Naive thymus-derived CD4-positive, alpha-beta T cell (primary cell): Measurements from ENCODE around the gene PSD2. TPM values are rescaled to one million over a fixed set of nuclear protein-coding genes. Genes with fewer than 3 reads are reported as not detected.

Source experiments
- ATAC-seq: fragments of 150-1000 bp; cut with Tn5 transposase; 2 replicates; pipeline ENCODE4 v1.10.0; 2021; ENCODE audit warnings: mild to moderate bottlenecking, moderate library complexity
- CTCF ChIA-PET: fragments of 350-600 bp; sonication (Branson Sonifier 250); formaldehyde crosslinking; loops from one replicate; lab custom pipeline; 2021; ENCODE audit warnings: antibody characterized with exemption; lab: Charles Lee
- POLR2A ChIA-PET: fragments of 350-600 bp; sonication (Branson Sonifier 250); formaldehyde crosslinking; loops from one replicate; lab custom pipeline; 2021; ENCODE audit warnings: antibody characterized with exemption, inconsistent platforms; lab: Charles Lee
- DNase-seq, 9 donors: peaks; one replicate each; pipeline versions ENCODE4 v3.0.0 to v3.0.0-alpha.2; 2020 to 2022; ENCODE audit warnings: mixed read lengths in 1 of 9
- H3K27ac ChIP-seq: one replicate; pipeline ENCODE4 v1.7.0; 2013; ENCODE audit warnings: mild to moderate bottlenecking, low read depth, low read length, moderate library complexity
- H3K27me3 ChIP-seq, 2 donors: one replicate each; pipeline ENCODE4 v1.7.0; 2013; ENCODE audit warnings: low read length in 2 of 2, mild to moderate bottlenecking in 2 of 2, moderate library complexity in 2 of 2; ENCODE audit not compliant: control insufficient read depth in 2 of 2, insufficient read depth in 2 of 2
- H3K36me3 ChIP-seq, 3 experiments: 1 replicate in 2 of 3; 2 replicates in 1 of 3; pipeline ENCODE4 v1.7.0; 2013; ENCODE audit warnings: low read length in 3 of 3, mild to moderate bottlenecking in 3 of 3, moderate library complexity in 1 of 3; ENCODE audit not compliant: insufficient read depth in 3 of 3, control insufficient read depth in 2 of 3
- H3K4me1 ChIP-seq, 2 donors: one replicate each; pipeline ENCODE4 v1.7.0; 2013; ENCODE audit warnings: low read length in 2 of 2, mild to moderate bottlenecking in 2 of 2, moderate library complexity in 1 of 2; ENCODE audit not compliant: control insufficient read depth in 2 of 2, insufficient read depth in 2 of 2
- H3K4me3 ChIP-seq: 2 replicates; pipeline ENCODE4 v1.7.0; 2013; ENCODE audit warnings: mild to moderate bottlenecking, low read length
- H3K9me3 ChIP-seq, 3 experiments: 1 replicate in 2 of 3; 2 replicates in 1 of 3; pipeline ENCODE4 v1.7.0; 2013; ENCODE audit warnings: low read length in 3 of 3; ENCODE audit not compliant: control insufficient read depth in 2 of 3
- H3K27ac Mint-ChIP-seq, 9 donors: one replicate each; pipeline ENCODE4 v1.8.0; 2020 to 2022; ENCODE audit warnings: mixed read lengths in 9 of 9, mild to moderate bottlenecking in 8 of 9, moderate library complexity in 5 of 9, inconsistent platforms in 2 of 9
- H3K27me3 Mint-ChIP-seq, 5 donors: one replicate each; pipeline ENCODE4 v1.8.0; 2021 to 2022; ENCODE audit warnings: mixed read lengths in 5 of 5, mild to moderate bottlenecking in 1 of 5
- H3K36me3 Mint-ChIP-seq, 5 donors: one replicate each; pipeline ENCODE4 v1.8.0; 2020 to 2022; ENCODE audit warnings: mixed read lengths in 5 of 5, mild to moderate bottlenecking in 3 of 5, inconsistent platforms in 1 of 5
- H3K4me1 Mint-ChIP-seq, 7 donors: one replicate each; pipeline ENCODE4 v1.8.0; 2020 to 2022; ENCODE audit warnings: mixed read lengths in 7 of 7, mild to moderate bottlenecking in 3 of 7, inconsistent platforms in 1 of 7
- H3K4me3 Mint-ChIP-seq, 10 donors: one replicate each; pipeline ENCODE4 v1.8.0; 2020 to 2022; ENCODE audit warnings: mild to moderate bottlenecking in 10 of 10, mixed read lengths in 10 of 10, moderate library complexity in 6 of 10, inconsistent platforms in 2 of 10
- H3K9me3 Mint-ChIP-seq, 11 donors: one replicate each; pipeline ENCODE4 v1.8.0; 2020 to 2022; ENCODE audit warnings: mixed read lengths in 11 of 11, mild to moderate bottlenecking in 4 of 11, inconsistent platforms in 1 of 11, moderate library complexity in 1 of 11
- intact Hi-C, 2 donors: fragments of 100-400 bp; cut with micrococcal nuclease; formaldehyde crosslinking; loops; one replicate each; pipeline ENCODE4 v1.15.1; 2023
- polyA plus RNA-seq, 2 donors: library from polyadenylated mRNA; unstranded; fragments of 300-500 nt; fragmentation: Illumina TruSeq; gene quantifications; one replicate each; pipeline ENCODE4 v1.2.3, GENCODE V29; 2021
- total RNA-seq, 6 experiments: library from RNA in 5 of 6; stranded (reverse) in 5 of 6; gene quantifications; 1 replicate in 5 of 6; 2 replicates in 1 of 6; pipeline ENCODE4 v1.2.3 and lab custom pipeline; 2021 to 2026

PSD2 gene
- total and polyA plus RNA-seq, 7 experiments from 2014 or later: 0.05 to 0.42 TPM; not detected in 5

DNA sequence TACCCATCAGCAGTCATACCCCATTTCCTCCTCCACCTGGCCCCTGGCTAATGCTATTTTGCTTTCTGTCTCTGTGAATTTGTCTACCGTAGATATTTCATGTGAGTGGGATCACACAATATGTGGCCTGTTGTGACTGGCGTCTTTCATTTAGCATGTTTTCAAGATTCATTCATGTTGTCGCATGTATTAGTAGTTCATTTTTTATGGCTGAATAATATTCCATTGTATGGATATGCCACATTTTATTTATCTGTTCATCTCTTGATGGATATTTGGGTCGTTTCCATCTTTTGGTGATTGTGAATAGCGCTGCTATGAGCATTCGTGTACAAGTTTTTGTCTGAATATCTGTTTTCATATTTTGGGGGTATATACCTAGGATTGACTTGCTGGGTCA is 33.9 kb downstream of the PSD2 start:
- Mint-ChIP-seq H3K27me3 (peaks cover under 1 to 24% (median 10%) of the 10 kb centered on the region in 5 donors), H3K36me3 (peaks cover 0 to 6% (median 0%) of the 10 kb centered on the region in 5 donors), H3K27ac (no peak overlapping the region), H3K9me3 (peaks cover 0 to 10% (median 0%) of the 10 kb centered on the region in 11 donors), H3K4me3 (no peak overlapping the region), H3K4me1 (no peaks in the 10 kb centered on the region)
- H3K27me3 ChIP-seq: no peaks in the 10 kb centered on the region
- H3K36me3 ChIP-seq: no peaks in the 10 kb centered on the region
- ChIA-PET CTCF (no interaction called here), POLR2A (no interaction called here)
- ATAC-seq (no peak), DNase-seq (no peak)
- H3K4me1 ChIP-seq: no peaks in the 10 kb centered on the region
- no peak overlapping the region for H3K4me3 ChIP-seq
- intact Hi-C loops: no loop called here
- no peaks in the 10 kb centered on the region for H3K9me3 ChIP-seq
- no peak overlapping the region for H3K27ac ChIP-seq

DNA sequence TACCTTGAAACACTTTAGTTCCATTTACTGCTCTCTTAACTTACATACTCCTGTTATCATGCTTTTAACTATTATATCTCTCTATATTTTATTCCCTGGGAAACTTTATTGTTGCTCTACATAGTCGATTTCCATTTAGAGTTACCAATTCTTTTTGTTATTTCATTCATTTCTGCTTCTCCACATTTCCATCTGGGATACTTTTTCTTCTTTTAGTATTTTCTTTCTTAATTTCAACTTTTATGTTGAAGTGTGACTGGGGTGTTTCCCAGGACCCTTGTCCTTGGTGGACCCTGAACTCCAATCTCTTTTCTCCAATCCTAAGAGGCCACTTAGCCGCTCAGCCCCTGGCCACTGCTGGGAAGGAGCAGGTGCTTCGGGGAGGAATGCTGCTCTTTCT is 36.0 kb downstream of the PSD2 start:
- CTCF ChIA-PET: no interaction called here
- H3K27ac Mint-ChIP-seq: no peak overlapping the region
- Histone ChIP-seq H3K27ac (no peak overlapping the region), H3K4me1 (no peaks in the 10 kb centered on the region), H3K36me3 (no peaks in the 10 kb centered on the region), H3K9me3 (no peaks in the 10 kb centered on the region), H3K27me3 (no peaks in the 10 kb centered on the region), H3K4me3 (no peak overlapping the region)
- DNase-seq: no peak
- H3K27me3 Mint-ChIP-seq: peaks cover 20 to 28% (median 25%) of the 10 kb centered on the region in 5 donors
- ATAC-seq: no peak
- H3K9me3 Mint-ChIP-seq: peaks cover 0 to 10% (median 0%) of the 10 kb centered on the region in 11 donors
- H3K4me1 Mint-ChIP-seq: no peaks in the 10 kb centered on the region
- H3K36me3 Mint-ChIP-seq: peaks cover 0 to 6% (median 0%) of the 10 kb centered on the region in 5 donors
- POLR2A ChIA-PET: interaction anchor here (0.7 kb wide), 1 partner anchor 919 kb away, joined by 3 read pairs; no protein-coding TSS in a partner anchor
- intact Hi-C loops: no loop called here
- no peak overlapping the region for H3K4me3 Mint-ChIP-seq

- H3K27ac Mint-ChIP-seq: no peak overlapping the region
- CTCF ChIA-PET: no interaction called here
Measured at GRCh38 chr5:139833525-139833924, 37.9 kb downstream of the PSD2 start.

GRCh38 chr5:139835656-139836055 is 40.0 kb downstream of the PSD2 start:
- H3K9me3 ChIP-seq: no peaks in the 10 kb centered on the region
- intact Hi-C loops: no loop called here
- no peak overlapping the region for H3K27ac ChIP-seq
- ATAC-seq: no peak
- Mint-ChIP-seq H3K4me3 (no peak overlapping the region), H3K9me3 (peaks cover 0 to 2% (median 0%) of the 10 kb centered on the region in 11 donors), H3K36me3 (peaks cover 0 to 4% (median 0%) of the 10 kb centered on the region in 5 donors), H3K27me3 (peaks cover 18 to 32% (median 22%) of the 10 kb centered on the region in 5 donors), H3K27ac (no peak overlapping the region), H3K4me1 (no peaks in the 10 kb centered on the region)
- no peak overlapping the region for H3K4me3 ChIP-seq
- no peaks in the 10 kb centered on the region for H3K27me3 ChIP-seq
- ChIA-PET POLR2A (no interaction called here), CTCF (no interaction called here)
- no peaks in the 10 kb centered on the region for H3K36me3 ChIP-seq
- H3K4me1 ChIP-seq: no peaks in the 10 kb centered on the region
- DNase-seq: no peak

More at GRCh38 chr5:139833525-139833924, 37.9 kb downstream of the PSD2 start:
- intact Hi-C loops: no loop called here
- Mint-ChIP-seq H3K27me3 (peaks cover 21 to 32% (median 22%) of the 10 kb centered on the region in 5 donors), H3K4me3 (no peak overlapping the region), H3K9me3 (peaks cover 0 to 3% (median 0%) of the 10 kb centered on the region in 11 donors), H3K36me3 (peaks cover 0 to 4% (median 0%) of the 10 kb centered on the region in 5 donors), H3K4me1 (no peaks in the 10 kb centered on the region)
- no peaks in the 10 kb centered on the region for H3K36me3 ChIP-seq
- no peaks in the 10 kb centered on the region for H3K9me3 ChIP-seq
- no peak overlapping the region for H3K27ac ChIP-seq
- ATAC-seq: no peak
- no peak for DNase-seq
- no peaks in the 10 kb centered on the region for H3K4me1 ChIP-seq
- no peaks in the 10 kb centered on the region for H3K27me3 ChIP-seq
- POLR2A ChIA-PET: interaction anchor here (0.7 kb wide), 1 partner anchor 19 kb away, joined by 3 read pairs; no protein-coding TSS in a partner anchor
- H3K4me3 ChIP-seq: no peak overlapping the region

DNA sequence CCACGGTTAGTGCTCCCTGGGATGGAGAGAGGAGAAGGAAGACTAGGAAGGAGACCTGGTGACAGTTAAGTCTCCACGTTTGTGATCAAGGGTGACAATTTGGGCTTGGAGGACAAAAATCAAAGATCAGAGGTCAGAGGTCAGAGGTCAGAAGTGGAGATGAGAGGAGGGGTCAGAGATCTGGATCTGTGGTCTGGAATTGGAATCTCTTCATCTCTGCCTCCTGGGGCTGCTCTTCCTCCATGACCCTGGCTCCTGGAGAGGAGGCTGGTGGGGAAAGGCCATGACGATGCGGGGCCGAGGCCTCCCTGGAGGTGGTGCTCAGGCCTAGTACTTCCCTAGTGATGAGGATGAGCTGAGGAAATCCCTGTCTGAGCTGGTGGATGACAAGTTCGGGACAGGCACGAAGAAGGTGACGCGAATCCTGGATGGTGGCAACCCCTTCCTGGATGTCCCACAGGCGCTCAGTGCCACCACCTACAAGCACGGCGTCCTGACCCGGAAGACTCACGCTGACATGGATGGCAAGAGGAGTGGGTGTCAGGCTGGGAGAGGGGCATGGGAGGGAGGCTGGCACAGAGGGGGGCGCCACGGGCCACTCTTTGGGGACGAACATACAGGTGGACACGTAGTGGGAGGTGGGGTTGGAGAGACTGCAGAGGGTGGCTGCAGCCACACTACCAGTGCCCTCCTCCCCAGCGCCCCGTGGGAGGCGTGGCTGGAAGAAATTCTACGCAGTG is 41.0 kb downstream of the PSD2 start:
- Histone ChIP-seq H3K4me3 (no peak overlapping the region), H3K9me3 (no peaks in the 10 kb centered on the region), H3K27me3 (no peaks in the 10 kb centered on the region), H3K36me3 (no peaks in the 10 kb centered on the region), H3K4me1 (no peaks in the 10 kb centered on the region), H3K27ac (no peak overlapping the region)
- peaks cover 0 to 4% (median 0%) of the 10 kb centered on the region in 5 donors for H3K36me3 Mint-ChIP-seq
- peak overlapping the region in 1 of 10 donors; percentile 18 for H3K4me3 Mint-ChIP-seq
- H3K9me3 Mint-ChIP-seq: peaks cover 0 to 2% (median 0%) of the 10 kb centered on the region in 11 donors
- ChIA-PET CTCF (no interaction called here), POLR2A (no interaction called here)
- DNase-seq: no peak
- intact Hi-C loops: no loop called here
- H3K27ac Mint-ChIP-seq: peak overlapping the region in 1 of 9 donors; percentile 6
- no peak for ATAC-seq
- H3K27me3 Mint-ChIP-seq: peaks cover 13 to 32% (median 22%) of the 10 kb centered on the region in 5 donors
- H3K4me1 Mint-ChIP-seq: no peaks in the 10 kb centered on the region

- H3K9me3 ChIP-seq: no peaks in the 10 kb centered on the region
- H3K27me3 ChIP-seq: no peaks in the 10 kb centered on the region
- DNase-seq (no peak), ATAC-seq (peak; percentile 8)
- Mint-ChIP-seq H3K27me3 (peaks cover 18 to 28% (median 24%) of the 10 kb centered on the region in 5 donors), H3K4me1 (no peaks in the 10 kb centered on the region), H3K27ac (no peak overlapping the region), H3K4me3 (no peak overlapping the region), H3K36me3 (peaks cover 0 to 4% (median 0%) of the 10 kb centered on the region in 5 donors), H3K9me3 (peaks cover 0 to 2% (median 0%) of the 10 kb centered on the region in 11 donors)
- no peaks in the 10 kb centered on the region for H3K4me1 ChIP-seq
- H3K27ac ChIP-seq: no peak overlapping the region
- H3K36me3 ChIP-seq: no peaks in the 10 kb centered on the region
- H3K4me3 ChIP-seq: no peak overlapping the region
- CTCF ChIA-PET: no interaction called here
- POLR2A ChIA-PET: no interaction called here
- intact Hi-C loops: no loop called here
Measured at GRCh38 chr5:139837711-139838380, 42.2 kb downstream of the PSD2 start.
